Thyroid gland (tissue), 4 donors: Measurements from ENCODE around the gene CMTM8.

Experiments used
- POLR2A ChIP-seq, 2 donors: fragments of 450-650 bp; IDR thresholded peaks; one replicate each; pipeline ENCODE4 v1.6.1; 2017; ENCODE audit warnings: antibody characterized with exemption in 2 of 2, mild to moderate bottlenecking in 2 of 2, moderate library complexity in 1 of 2
- TF ChIP-seq, protein P1 (sequence below), 6 experiments: fragments of 200-600 bp in 3 of 6; fragments of 450-650 bp in 3 of 6; sonication (generic) in 3 of 6; IDR thresholded peaks; one replicate each; pipeline ENCODE4 v1.5.1; 2016 to 2019; ENCODE audit warnings: antibody characterized with exemption in 6 of 6, mild to moderate bottlenecking in 2 of 6, inconsistent platforms in 1 of 6, moderate library complexity in 1 of 6

- TF ChIP-seq POLR2A (IDR thresholded peaks at IDR 0.05), result no peak
- TF ChIP-seq, protein P1, sequence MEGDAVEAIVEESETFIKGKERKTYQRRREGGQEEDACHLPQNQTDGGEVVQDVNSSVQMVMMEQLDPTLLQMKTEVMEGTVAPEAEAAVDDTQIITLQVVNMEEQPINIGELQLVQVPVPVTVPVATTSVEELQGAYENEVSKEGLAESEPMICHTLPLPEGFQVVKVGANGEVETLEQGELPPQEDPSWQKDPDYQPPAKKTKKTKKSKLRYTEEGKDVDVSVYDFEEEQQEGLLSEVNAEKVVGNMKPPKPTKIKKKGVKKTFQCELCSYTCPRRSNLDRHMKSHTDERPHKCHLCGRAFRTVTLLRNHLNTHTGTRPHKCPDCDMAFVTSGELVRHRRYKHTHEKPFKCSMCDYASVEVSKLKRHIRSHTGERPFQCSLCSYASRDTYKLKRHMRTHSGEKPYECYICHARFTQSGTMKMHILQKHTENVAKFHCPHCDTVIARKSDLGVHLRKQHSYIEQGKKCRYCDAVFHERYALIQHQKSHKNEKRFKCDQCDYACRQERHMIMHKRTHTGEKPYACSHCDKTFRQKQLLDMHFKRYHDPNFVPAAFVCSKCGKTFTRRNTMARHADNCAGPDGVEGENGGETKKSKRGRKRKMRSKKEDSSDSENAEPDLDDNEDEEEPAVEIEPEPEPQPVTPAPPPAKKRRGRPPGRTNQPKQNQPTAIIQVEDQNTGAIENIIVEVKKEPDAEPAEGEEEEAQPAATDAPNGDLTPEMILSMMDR (IDR thresholded peaks at IDR 0.05), result no peak
These were observed 71.9 kb downstream of the CMTM8 start for GRCh38 chr3:32310336-32310735.
